A673 (cell line): ENCODE measurements around the gene GRM3. TPM values are rescaled to one million over a fixed set of nuclear protein-coding genes. Genes with fewer than 3 reads are reported as not detected.
"Not testable (repeated sequence)": the region's sequence is repeated elsewhere in the genome, so short reads cannot be mapped to it uniquely, and the experiment has no call there.

Source experiments
- BruUV-seq: library from RNA; stranded (reverse); fragments of 400-500 nt; replicated peaks from 2 replicates; lab custom pipeline; 2021; lab: Mats Ljungman, UMichigan
- CTCF ChIA-PET: fragments of 300-600 bp; sonication (Branson Sonifier 250); formaldehyde crosslinking; loops from one replicate; lab custom pipeline; 2022; ENCODE audit warnings: antibody characterized with exemption; lab: Charles Lee
- POLR2A ChIA-PET: fragments of 300-600 bp; sonication (Branson Sonifier 250); formaldehyde crosslinking; loops from one replicate; lab custom pipeline; 2022; ENCODE audit warnings: antibody characterized with exemption; ENCODE audit not compliant: low non-redundant PET; lab: Charles Lee
- DNase-seq: peaks from one replicate; pipeline ENCODE4 v3.0.0-alpha.2; 2015; ENCODE audit warnings: low spot score
- H3K27ac ChIP-seq: fragments of 200-600 bp; sonication (generic); 2 replicates; pipeline ENCODE4 v1.5.1; 2016; ENCODE audit warnings: mixed run types, low read depth, mild to moderate bottlenecking, mixed read lengths, antibody characterized with exemption, low read length; ENCODE audit not compliant: poor library complexity, severe bottlenecking
- H3K27me3 ChIP-seq: fragments of 200-600 bp; sonication (generic); replicated peaks from 2 replicates; pipeline ENCODE4 v1.6.1; 2017; ENCODE audit warnings: mixed run types, low read depth, mild to moderate bottlenecking, mixed read lengths, antibody characterized with exemption, low read length; ENCODE audit not compliant: insufficient read depth, poor library complexity
- H3K36me3 ChIP-seq: fragments of 200-600 bp; sonication (generic); 2 replicates; pipeline ENCODE4 v1.6.1; 2016; ENCODE audit warnings: mixed run types, mild to moderate bottlenecking, mixed read lengths, antibody characterized with exemption, low read length; ENCODE audit not compliant: insufficient read depth, poor library complexity, severe bottlenecking
- H3K4me1 ChIP-seq: fragments of 200-600 bp; sonication (generic); 2 replicates; pipeline ENCODE4 v1.6.1; 2017; ENCODE audit warnings: mixed run types, mild to moderate bottlenecking, mixed read lengths, antibody characterized with exemption, low read length; ENCODE audit not compliant: insufficient read depth, poor library complexity, severe bottlenecking
- H3K4me3 ChIP-seq: fragments of 200-600 bp; sonication (generic); 2 replicates; pipeline ENCODE4 v1.5.1; 2016; ENCODE audit warnings: low read depth, mixed run types, mild to moderate bottlenecking, mixed read lengths, low read length; ENCODE audit not compliant: poor library complexity, severe bottlenecking
- H3K9me3 ChIP-seq: fragments of 200-600 bp; sonication (generic); 2 replicates; pipeline ENCODE4 v1.6.1; 2016; ENCODE audit warnings: mixed run types, low read depth, mild to moderate bottlenecking, mixed read lengths, antibody characterized with exemption, low read length; ENCODE audit not compliant: poor library complexity, severe bottlenecking
- EZH2 ChIP-seq: fragments of 200-600 bp; sonication (generic); IDR thresholded peaks from 2 replicates; pipeline ENCODE4 v1.6.1; 2017; ENCODE audit warnings: borderline replicate concordance, low read depth, mild to moderate bottlenecking, mixed read lengths, antibody characterized with exemption, low read length; ENCODE audit not compliant: poor library complexity, severe bottlenecking
- intact Hi-C: fragments of 100-400 bp; cut with micrococcal nuclease; formaldehyde crosslinking; loops from one replicate; pipeline ENCODE4 v1.10.0; 2022; ENCODE audit not compliant: unreplicated experiment
- total RNA-seq: library from RNA; stranded (reverse); gene quantifications from 2 replicates; pipeline ENCODE4 v1.2.3, GENCODE V29; 2021
- TF ChIP-seq, protein P1 (sequence below): fragments of 300-800, 200-600 bp; sonication (generic); conservative IDR thresholded peaks from 2 replicates; pipeline ENCODE4 v1.5.1; 2017; ENCODE audit warnings: low read depth, mild to moderate bottlenecking, antibody characterized with exemption, low read length, moderate library complexity, mixed read lengths

The GRM3 gene
- total RNA-seq, 1 experiment from 2014 or later, result not detected

DNA sequence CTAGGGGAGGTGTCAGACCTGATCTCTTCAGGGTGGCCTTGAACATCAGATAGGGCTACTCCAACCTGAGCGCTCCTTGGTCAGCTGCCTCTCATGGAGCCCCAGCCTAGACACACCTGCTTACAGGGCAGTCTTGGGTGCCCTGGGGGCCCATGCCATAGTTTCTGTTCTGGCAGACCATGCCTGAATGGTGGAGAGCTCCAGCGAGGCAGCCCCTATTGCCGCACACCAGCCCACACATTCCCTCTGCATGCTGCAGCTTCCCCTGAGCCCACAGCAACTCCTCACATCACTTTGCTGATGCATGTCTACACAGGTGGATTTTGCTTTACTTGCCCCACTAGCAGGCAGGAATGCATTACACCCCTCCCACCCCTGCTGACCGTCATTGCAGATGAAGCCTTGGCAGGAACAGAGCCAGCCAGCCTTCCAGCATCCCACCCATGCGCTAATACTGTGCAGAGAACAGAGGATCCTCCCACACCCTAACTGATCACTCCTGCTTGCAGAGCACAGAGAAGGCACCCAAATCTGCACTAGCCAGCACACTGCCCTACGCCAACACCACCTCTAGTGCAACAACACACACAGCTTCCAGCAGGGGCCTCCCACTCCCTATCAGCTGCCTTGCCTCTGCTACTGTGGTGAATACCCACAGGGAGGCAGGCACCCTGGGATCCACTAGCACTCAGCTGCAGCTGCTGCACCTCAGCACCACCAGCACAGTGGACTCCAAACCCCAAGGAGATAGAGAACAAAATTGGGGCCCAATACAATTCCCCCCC is 43.0 kb upstream of the GRM3 start:
- intact Hi-C loops, result no loop called here
- no TSS peak for BruUV-seq
- CTCF ChIA-PET, result no interaction called here

DNA sequence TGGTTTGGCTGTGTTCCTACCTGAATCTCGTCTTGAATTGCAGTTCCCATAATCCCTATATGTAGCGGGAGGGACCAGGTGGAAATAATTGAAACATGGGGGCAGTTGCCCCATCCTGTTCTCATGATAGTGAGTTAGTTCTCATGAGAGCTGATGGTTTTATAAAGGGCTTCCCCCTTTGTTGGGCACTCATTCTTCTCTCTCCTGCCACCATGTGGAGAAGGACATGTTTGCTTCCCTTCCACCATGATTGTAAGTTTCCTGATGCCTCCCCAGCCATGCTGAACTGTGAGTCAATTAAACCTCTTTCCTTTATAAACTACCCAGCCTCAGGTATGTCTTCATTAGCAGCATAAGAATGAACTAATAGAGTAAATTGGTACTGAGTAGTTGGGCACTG is 28.0 kb upstream of the GRM3 start:
- H3K27ac ChIP-seq, POLR2A ChIA-PET, H3K27me3 ChIP-seq, H3K4me3 ChIP-seq, H3K4me1 ChIP-seq, BruUV-seq, H3K9me3 ChIP-seq, intact Hi-C loops, H3K36me3 ChIP-seq: not testable (repeated sequence)
- DNase-seq, result peak; percentile 2
- CTCF ChIA-PET, result interaction anchor here (1.1 kb wide), 1 partner anchor 289 kb away, joined by 3 read pairs; no protein-coding TSS in a partner anchor

More for the DNA sequence above, 43.0 kb upstream of the GRM3 start:
- H3K4me3 ChIP-seq, result no peak overlapping the region
- POLR2A ChIA-PET, result no interaction called here
- no peaks in the 10 kb centered on the region for H3K36me3 ChIP-seq
- no peaks in the 10 kb centered on the region for H3K27me3 ChIP-seq
- H3K9me3 ChIP-seq, result no peaks in the 10 kb centered on the region
- TF ChIP-seq, protein P1, sequence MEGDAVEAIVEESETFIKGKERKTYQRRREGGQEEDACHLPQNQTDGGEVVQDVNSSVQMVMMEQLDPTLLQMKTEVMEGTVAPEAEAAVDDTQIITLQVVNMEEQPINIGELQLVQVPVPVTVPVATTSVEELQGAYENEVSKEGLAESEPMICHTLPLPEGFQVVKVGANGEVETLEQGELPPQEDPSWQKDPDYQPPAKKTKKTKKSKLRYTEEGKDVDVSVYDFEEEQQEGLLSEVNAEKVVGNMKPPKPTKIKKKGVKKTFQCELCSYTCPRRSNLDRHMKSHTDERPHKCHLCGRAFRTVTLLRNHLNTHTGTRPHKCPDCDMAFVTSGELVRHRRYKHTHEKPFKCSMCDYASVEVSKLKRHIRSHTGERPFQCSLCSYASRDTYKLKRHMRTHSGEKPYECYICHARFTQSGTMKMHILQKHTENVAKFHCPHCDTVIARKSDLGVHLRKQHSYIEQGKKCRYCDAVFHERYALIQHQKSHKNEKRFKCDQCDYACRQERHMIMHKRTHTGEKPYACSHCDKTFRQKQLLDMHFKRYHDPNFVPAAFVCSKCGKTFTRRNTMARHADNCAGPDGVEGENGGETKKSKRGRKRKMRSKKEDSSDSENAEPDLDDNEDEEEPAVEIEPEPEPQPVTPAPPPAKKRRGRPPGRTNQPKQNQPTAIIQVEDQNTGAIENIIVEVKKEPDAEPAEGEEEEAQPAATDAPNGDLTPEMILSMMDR, result no peak
- TF ChIP-seq EZH2, result no peak
- H3K27ac ChIP-seq, result no peak overlapping the region
- DNase-seq, result no peak
- no peaks in the 10 kb centered on the region for H3K4me1 ChIP-seq

DNA sequence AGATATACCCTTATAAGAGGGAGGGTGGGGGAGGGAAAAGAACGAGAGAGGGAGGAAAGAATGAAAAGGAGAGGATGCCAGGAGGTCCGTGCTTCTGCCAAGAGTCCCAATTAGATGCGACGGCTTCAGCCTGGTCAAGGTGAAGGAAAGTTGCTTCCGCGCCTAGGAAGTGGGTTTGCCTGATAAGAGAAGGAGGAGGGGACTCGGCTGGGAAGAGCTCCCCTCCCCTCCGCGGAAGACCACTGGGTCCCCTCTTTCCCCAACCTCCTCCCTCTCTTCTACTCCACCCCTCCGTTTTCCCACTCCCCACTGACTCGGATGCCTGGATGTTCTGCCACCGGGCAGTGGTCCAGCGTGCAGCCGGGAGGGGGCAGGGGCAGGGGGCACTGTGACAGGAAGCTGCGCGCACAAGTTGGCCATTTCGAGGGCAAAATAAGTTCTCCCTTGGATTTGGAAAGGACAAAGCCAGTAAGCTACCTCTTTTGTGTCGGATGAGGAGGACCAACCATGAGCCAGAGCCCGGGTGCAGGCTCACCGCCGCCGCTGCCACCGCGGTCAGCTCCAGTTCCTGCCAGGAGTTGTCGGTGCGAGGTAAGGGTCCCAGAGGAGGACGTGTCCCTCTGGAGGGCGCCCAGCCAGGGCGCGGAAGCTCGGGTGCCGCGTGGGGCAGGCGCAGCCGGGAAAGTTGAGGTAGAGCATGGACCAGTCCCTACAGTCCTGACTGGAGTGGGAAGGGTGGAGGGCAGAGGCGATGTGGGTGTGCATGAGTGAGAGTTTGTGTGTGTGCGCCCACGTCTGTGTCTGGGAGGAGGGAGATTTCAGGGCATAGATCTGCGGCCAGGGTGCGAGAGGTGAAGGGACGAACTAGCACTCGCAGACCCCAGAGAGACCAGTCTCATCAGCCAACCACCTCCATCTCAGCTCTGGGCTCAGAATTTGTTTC is 844 bp downstream of the GRM3 start:
- Histone ChIP-seq H3K27ac (no peak overlapping the region), H3K4me1 (no peaks in the 10 kb centered on the region), H3K4me3 (no peak overlapping the region), H3K9me3 (no peaks in the 10 kb centered on the region), H3K36me3 (no peaks in the 10 kb centered on the region), H3K27me3 (peaks cover 58% of the 10 kb centered on the region)
- no TSS peak for BruUV-seq
- TF ChIP-seq EZH2, result no peak
- TF ChIP-seq, protein P1, result no peak
- intact Hi-C loops, result no loop called here
- CTCF ChIA-PET, result no interaction called here
- no peak for DNase-seq
- POLR2A ChIA-PET, result no interaction called here
